ENCODE results near the gene SNRPD3.

GRCh38 chr22:24593836-24594568 lies 38.2 kb downstream of the SNRPD3 start:
- TF ChIP-seq CTCF (IDR thresholded peaks at IDR 0.05) (no peak), ZFX (IDR thresholded peaks at IDR 0.05; ENCODE audit: borderline replicate concordance) (no peak)

Measured in 22Rv1 (cell line).